Endothelial cell of umbilical vein (primary cell): Measurements from ENCODE around the gene TRIM29. TPM values are rescaled to one million over a fixed set of nuclear protein-coding genes. Genes with fewer than 3 reads are reported as not detected.

Experiments
- BruUV-seq: library from RNA; stranded (reverse); fragments of 400-500 nt; replicated peaks from 2 replicates; lab custom pipeline; 2021; lab: Mats Ljungman, UMichigan
- CTCF ChIA-PET: fragments of 300-600, 350-600 bp; sonication (Branson Sonifier 250); formaldehyde crosslinking; loops from one replicate; lab custom pipeline; 2021; ENCODE audit warnings: antibody characterized with exemption, inconsistent platforms; lab: Charles Lee
- POLR2A ChIA-PET: fragments of 300-600, 350-600 bp; sonication (Branson Sonifier 250); formaldehyde crosslinking; loops from one replicate; lab custom pipeline; 2021; ENCODE audit warnings: antibody characterized with exemption, inconsistent platforms; lab: Charles Lee
- DNase-seq: peaks from one replicate; pipeline ENCODE4 v3.0.0-alpha.2; 2011; ENCODE audit warnings: low read depth, low spot score
- FAIRE-seq: peaks from 2 replicates; lab custom pipeline; 2011; peaks lifted over from hg19 to GRCh38; lab: Jason Lieb, UNC
- H2AFZ ChIP-seq: 2 replicates; pipeline ENCODE4 v1.6.0; 2012; ENCODE audit warnings: low read depth, low read length, control low read depth, inconsistent platforms
- H3K27ac ChIP-seq: 2 replicates; pipeline ENCODE4 v1.5.1; 2011; ENCODE audit warnings: low read depth, mild to moderate bottlenecking, control low read depth, low read length, moderate library complexity; ENCODE audit not compliant: insufficient read depth
- H3K27me3 ChIP-seq, 2 experiments: 2 replicates each; pipeline versions ENCODE4 v1.6.0 to v1.6.1; 2011; ENCODE audit warnings: low read length in 2 of 2, mixed read lengths in 1 of 2; ENCODE audit not compliant: control insufficient read depth in 2 of 2, insufficient read depth in 2 of 2
- H3K36me3 ChIP-seq, 2 experiments: 2 replicates in 1 of 2; 3 replicates in 1 of 2; pipeline ENCODE4 v1.5.1; 2011; ENCODE audit warnings: low read length in 2 of 2, mild to moderate bottlenecking in 1 of 2, moderate library complexity in 1 of 2; ENCODE audit not compliant: control insufficient read depth in 2 of 2, insufficient read depth in 2 of 2; ENCODE audit errors: extremely low read depth in 1 of 2
- H3K4me1 ChIP-seq: 3 replicates; pipeline ENCODE4 v1.5.1; 2011; ENCODE audit warnings: mild to moderate bottlenecking, low read length; ENCODE audit not compliant: control insufficient read depth, insufficient read depth; ENCODE audit errors: extremely low read depth
- H3K4me2 ChIP-seq: 2 replicates; pipeline ENCODE4 v1.6.1; 2011; ENCODE audit warnings: low read length, control low read depth, mixed read lengths; ENCODE audit not compliant: insufficient read depth
- H3K4me3 ChIP-seq, 3 experiments: fragments of 200-600 bp in 1 of 3; sonication (generic), shearing (Covaris generic) in 1 of 3; replicated peaks in 1 of 3; 2 replicates each; pipeline ENCODE4 v1.5.1; 2011 to 2016; ENCODE audit warnings: control low read depth in 3 of 3, low read length in 3 of 3, mild to moderate bottlenecking in 2 of 3, inconsistent platforms in 1 of 3, low read depth in 1 of 3, moderate library complexity in 1 of 3; ENCODE audit not compliant: insufficient read depth in 1 of 3
- H3K79me2 ChIP-seq: 2 replicates; pipeline ENCODE4 v1.6.0; 2012; ENCODE audit warnings: low read length, inconsistent platforms; ENCODE audit not compliant: control insufficient read depth, insufficient read depth
- H3K9ac ChIP-seq: replicated peaks from 2 replicates; pipeline ENCODE3; 2011; ENCODE audit warnings: low read length, control low read depth; ENCODE audit not compliant: insufficient read depth; ENCODE audit errors: extremely low read depth
- H3K9me1 ChIP-seq: replicated peaks from 3 replicates; pipeline ENCODE4 v1.6.0; 2011; ENCODE audit warnings: mild to moderate bottlenecking, low read length; ENCODE audit not compliant: control insufficient read depth, insufficient read depth; ENCODE audit errors: extremely low read depth
- H3K9me3 ChIP-seq: replicated peaks from 2 replicates; pipeline ENCODE4 v1.5.1; 2012; ENCODE audit warnings: low read length, inconsistent platforms; ENCODE audit not compliant: control insufficient read depth, insufficient read depth
- H4K20me1 ChIP-seq: replicated peaks from 2 replicates; pipeline ENCODE3; 2011; ENCODE audit warnings: mild to moderate bottlenecking, low read length; ENCODE audit not compliant: control insufficient read depth, insufficient read depth; ENCODE audit errors: extremely low read depth
- EZH2 ChIP-seq: IDR thresholded peaks from 2 replicates; pipeline ENCODE4 v1.6.1; 2012; ENCODE audit warnings: borderline replicate concordance, low read depth, mild to moderate bottlenecking, moderate library complexity, low read length, inconsistent platforms; ENCODE audit not compliant: severe bottlenecking
- FOS ChIP-seq: IDR thresholded peaks from 2 replicates; pipeline ENCODE4 v1.6.1; 2011; ENCODE audit warnings: mild to moderate bottlenecking, low read length, moderate library complexity, borderline replicate concordance; ENCODE audit not compliant: insufficient read depth
- GATA2 ChIP-seq: IDR thresholded peaks from 2 replicates; pipeline ENCODE4 v1.7.0; 2011; ENCODE audit warnings: low read depth, mild to moderate bottlenecking, moderate library complexity, mixed read lengths, low read length; ENCODE audit not compliant: insufficient read length, insufficient read depth
- JUN ChIP-seq: IDR thresholded peaks from 2 replicates; pipeline ENCODE4 v1.6.1; 2011; ENCODE audit warnings: borderline replicate concordance, low read depth; ENCODE audit not compliant: insufficient read length, insufficient read depth
- MYC ChIP-seq: IDR thresholded peaks from one replicate; pipeline ENCODE4 v1.6.1; 2011; ENCODE audit warnings: mild to moderate bottlenecking, low read depth, low read length
- POLR2A ChIP-seq: IDR thresholded peaks from 2 replicates; pipeline ENCODE4 v1.6.1; 2012; ENCODE audit warnings: low read depth, mild to moderate bottlenecking, control low read depth, low read length
- POLR2AphosphoS5 ChIP-seq: IDR thresholded peaks from 2 replicates; pipeline ENCODE4 v1.6.1; 2012; ENCODE audit warnings: low read depth, mild to moderate bottlenecking, control low read depth, low read length, moderate library complexity; ENCODE audit not compliant: insufficient read depth
- dilution Hi-C: fragments of 300-500 bp; cut with MboI; formaldehyde crosslinking; loops from one replicate; pipeline ENCODE4 v1.15.0; 2019; ENCODE audit warnings: low sequenced_read_pairs; ENCODE audit not compliant: extremely low pct_ligation_motif_present
- intact Hi-C: fragments of 100-400 bp; cut with micrococcal nuclease; formaldehyde crosslinking; loops from one replicate; pipeline ENCODE4 v1.10.0; 2022
- polyA plus RNA-seq, 4 experiments: library from polyadenylated mRNA; depleted of rRNA in 3 of 4; stranded (reverse) in 3 of 4; unstranded in 1 of 4; fragments of >200 nt; gene quantifications; 2 replicates each; pipeline versions ENCODE4 v1.2.1 to v1.2.3, GENCODE V29; 2011 to 2012; ENCODE audit warnings: missing spikeins in 1 of 4
- total RNA-seq: library from RNA; stranded (reverse); gene quantifications from 2 replicates; pipeline ENCODE4 v1.2.3, GENCODE V29; 2021
- TF ChIP-seq, protein P1 (sequence below): IDR thresholded peaks from 2 replicates; pipeline ENCODE4 v1.6.1; 2011; ENCODE audit not compliant: insufficient read depth, insufficient read length
- TF ChIP-seq, protein P2 (sequence below), 2 donors: IDR thresholded peaks; 1 replicate in 1 of 2; 2 replicates in 1 of 2; pipeline ENCODE4 v1.5.1; 2011; ENCODE audit warnings: low read length in 2 of 2, mild to moderate bottlenecking in 2 of 2, moderate library complexity in 2 of 2, control low read depth in 1 of 2, inconsistent platforms in 1 of 2, low read depth in 1 of 2; ENCODE audit not compliant: insufficient read depth in 1 of 2; ENCODE audit errors: extremely low read depth in 1 of 2

The TRIM29 gene
- total and polyA plus RNA-seq, 2 donors (not counting 3 experiments of a cell fraction or from before 2014, with no cell fraction given) = not detected

DNA sequence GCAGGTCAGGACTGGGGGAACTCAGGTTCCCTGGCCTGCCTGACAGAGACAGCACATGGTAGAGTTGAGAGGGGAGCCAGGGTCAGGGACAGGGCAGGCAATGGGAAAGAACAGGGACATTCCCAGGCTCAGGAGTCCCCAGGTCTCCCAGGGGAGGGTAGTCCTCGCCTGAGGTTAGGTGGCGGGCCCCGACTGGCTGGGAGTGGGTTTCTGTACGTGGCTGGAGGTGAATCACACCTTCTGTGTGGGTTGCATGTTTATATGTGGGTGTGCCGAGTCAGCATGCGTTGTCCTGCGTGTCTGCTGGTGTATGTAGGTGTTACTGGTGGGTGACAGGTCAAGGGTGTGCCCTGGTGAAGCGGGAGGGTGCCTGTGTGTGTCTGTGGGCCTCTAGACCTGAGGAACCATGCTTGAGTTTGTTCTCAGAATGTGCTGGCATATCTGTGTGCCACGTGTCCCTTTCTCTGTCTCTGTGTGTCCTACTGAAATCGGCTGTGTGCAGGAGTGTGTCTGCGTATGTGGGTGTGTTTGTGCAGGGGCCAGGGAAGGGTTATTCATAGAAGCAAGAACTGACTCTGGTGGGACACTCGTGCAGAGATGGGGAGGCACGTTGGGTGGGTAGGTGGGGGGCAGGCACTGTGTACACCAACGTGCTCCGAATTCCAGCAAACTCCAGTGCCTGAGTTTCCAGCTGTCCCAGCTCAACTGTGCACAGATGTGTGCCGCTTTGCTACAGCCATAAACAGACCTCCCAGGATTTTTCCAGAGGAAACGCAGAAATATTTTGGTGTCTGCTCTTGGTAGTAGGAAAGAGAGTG lies 49.1 kb upstream of the TRIM29 start:
- DNase-seq (no peak), FAIRE-seq (no peak)
- Histone ChIP-seq H3K9me3 (no peaks in the 10 kb centered on the region), H3K27ac (no peak overlapping the region), H3K79me2 (no peaks in the 10 kb centered on the region), H3K4me2 (no peak overlapping the region), H3K27me3 (peaks cover 8 to 9% of the 10 kb centered on the region in 2 experiments), H3K9me1 (no peaks in the 10 kb centered on the region), H2AFZ (no peak overlapping the region), H3K4me3 (no peak overlapping the region), H3K36me3 (no peaks in the 10 kb centered on the region), H4K20me1 (no peaks in the 10 kb centered on the region), H3K9ac (no peak overlapping the region), H3K4me1 (no peaks in the 10 kb centered on the region)
- ChIA-PET CTCF (interaction anchor here (1.1 to 1.5 kb wide), 2 partner anchors 8 to 113 kb away, joined by 3 read pairs; no protein-coding TSS in a partner anchor), POLR2A (no interaction called here)
- TF ChIP-seq, protein P1, sequence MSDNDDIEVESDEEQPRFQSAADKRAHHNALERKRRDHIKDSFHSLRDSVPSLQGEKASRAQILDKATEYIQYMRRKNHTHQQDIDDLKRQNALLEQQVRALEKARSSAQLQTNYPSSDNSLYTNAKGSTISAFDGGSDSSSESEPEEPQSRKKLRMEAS = no peak
- TF ChIP-seq POLR2AphosphoS5 (no peak), GATA2 (no peak)
- BruUV-seq = no TSS peak
- intact Hi-C loops = no loop called here
- dilution Hi-C loops = no loop called here

DNA sequence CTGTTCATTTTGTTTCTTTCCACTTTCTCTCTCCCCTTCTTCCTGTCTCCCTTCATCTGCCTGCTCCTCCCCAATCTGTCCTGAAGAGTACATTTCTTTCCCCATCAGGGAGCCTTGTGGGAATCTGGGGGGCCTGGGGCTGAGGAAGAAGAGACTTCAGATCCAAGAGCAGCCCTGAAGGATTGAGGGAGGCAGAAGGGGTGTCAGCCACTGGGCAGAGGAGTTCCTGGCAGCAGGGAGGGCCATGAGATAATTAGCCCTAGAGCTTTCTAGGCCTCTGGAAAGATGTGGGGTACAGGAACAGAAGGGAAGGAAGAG lies 48.5 kb upstream of the TRIM29 start:
- no peak overlapping the region for H3K27ac ChIP-seq

More for the DNA sequence above, 48.5 kb upstream of the TRIM29 start:
- Histone ChIP-seq H3K36me3 (no peaks in the 10 kb centered on the region), H3K4me3 (no peak overlapping the region), H3K9me3 (no peaks in the 10 kb centered on the region), H3K4me1 (no peaks in the 10 kb centered on the region), H3K79me2 (no peaks in the 10 kb centered on the region), H3K4me2 (no peak overlapping the region), H4K20me1 (no peaks in the 10 kb centered on the region), H2AFZ (no peak overlapping the region), H3K9ac (no peak overlapping the region), H3K9me1 (no peaks in the 10 kb centered on the region), H3K27me3 (peaks cover 8 to 9% of the 10 kb centered on the region in 2 experiments)
- BruUV-seq = no TSS peak
- ChIA-PET CTCF (interaction anchor here (1.8 kb wide), 1 partner anchor 43 kb away, joined by 5 read pairs; no protein-coding TSS in a partner anchor), POLR2A (no interaction called here)
- no peak for DNase-seq
- dilution Hi-C loops (no loop called here), intact Hi-C loops (no loop called here)
- TF ChIP-seq MYC (no peak), FOS (no peak), POLR2AphosphoS5 (no peak), GATA2 (no peak), JUN (no peak), EZH2 (no peak), POLR2A (no peak)
- TF ChIP-seq, protein P1 = no peak
- TF ChIP-seq, protein P2, sequence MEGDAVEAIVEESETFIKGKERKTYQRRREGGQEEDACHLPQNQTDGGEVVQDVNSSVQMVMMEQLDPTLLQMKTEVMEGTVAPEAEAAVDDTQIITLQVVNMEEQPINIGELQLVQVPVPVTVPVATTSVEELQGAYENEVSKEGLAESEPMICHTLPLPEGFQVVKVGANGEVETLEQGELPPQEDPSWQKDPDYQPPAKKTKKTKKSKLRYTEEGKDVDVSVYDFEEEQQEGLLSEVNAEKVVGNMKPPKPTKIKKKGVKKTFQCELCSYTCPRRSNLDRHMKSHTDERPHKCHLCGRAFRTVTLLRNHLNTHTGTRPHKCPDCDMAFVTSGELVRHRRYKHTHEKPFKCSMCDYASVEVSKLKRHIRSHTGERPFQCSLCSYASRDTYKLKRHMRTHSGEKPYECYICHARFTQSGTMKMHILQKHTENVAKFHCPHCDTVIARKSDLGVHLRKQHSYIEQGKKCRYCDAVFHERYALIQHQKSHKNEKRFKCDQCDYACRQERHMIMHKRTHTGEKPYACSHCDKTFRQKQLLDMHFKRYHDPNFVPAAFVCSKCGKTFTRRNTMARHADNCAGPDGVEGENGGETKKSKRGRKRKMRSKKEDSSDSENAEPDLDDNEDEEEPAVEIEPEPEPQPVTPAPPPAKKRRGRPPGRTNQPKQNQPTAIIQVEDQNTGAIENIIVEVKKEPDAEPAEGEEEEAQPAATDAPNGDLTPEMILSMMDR (IDR thresholded peaks at IDR 0.05; ENCODE audit: extremely low read depth in 1 of 2, insufficient read depth in 1 of 2, low read depth in 1 of 2, low read length in 2 of 2) = no peak
- no peak for FAIRE-seq
